GM21529 (cell line): Measurements from ENCODE around the gene CDH4.

ENCODE experiments used
- ATAC-seq: cut with Tn5 transposase; IDR thresholded peaks from one replicate; pipeline ENCODE4 v1.9.1; 2021; ENCODE audit not compliant: unreplicated experiment

The CDH4 gene

GRCh38 chr20:61659246-61659993 lies 407.4 kb downstream of the CDH4 start:
- no peak for ATAC-seq

DNA sequence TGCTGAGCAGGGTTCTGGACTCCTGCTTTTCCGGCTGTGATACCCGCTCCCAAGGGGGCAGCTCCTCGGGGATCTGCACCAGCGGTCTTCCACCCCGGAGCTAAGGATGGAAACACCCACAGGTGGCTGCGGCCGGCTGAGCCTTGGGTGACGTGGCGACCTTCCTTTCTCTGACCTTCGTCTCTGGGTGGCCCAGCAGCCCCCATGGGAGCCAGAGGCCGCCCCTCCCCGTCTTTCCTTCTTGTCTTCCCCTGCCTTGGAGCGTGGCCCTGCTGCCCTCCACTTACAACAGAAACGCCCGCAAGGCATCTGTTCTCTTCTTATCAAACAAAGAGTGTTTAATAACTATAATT lies 407.9 kb downstream of the CDH4 start:
- no peak for ATAC-seq

GRCh38 chr20:61660559-61660958 lies 408.5 kb downstream of the CDH4 start:
- no peak for ATAC-seq

GRCh38 chr20:61661025-61661424 lies 409.0 kb downstream of the CDH4 start:
- ATAC-seq, result no peak

DNA sequence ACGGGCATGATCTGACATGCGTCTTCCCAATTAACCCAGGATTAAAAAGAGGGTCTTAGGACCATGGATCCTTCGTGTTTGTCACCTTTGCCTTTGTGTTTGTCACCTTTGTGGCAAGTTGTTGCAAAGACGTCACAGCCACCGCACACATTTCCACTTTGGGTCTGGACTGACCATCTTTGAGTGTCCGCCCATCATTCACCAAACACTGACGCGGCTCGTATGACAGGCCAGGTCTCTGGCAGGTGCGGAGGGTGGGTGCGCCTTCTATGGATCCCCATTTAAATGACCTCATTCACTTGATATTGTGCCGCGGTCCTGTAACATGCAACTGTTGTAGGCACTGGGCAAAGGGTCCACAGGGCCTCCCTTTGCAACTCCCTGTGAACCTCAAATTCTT lies 409.5 kb downstream of the CDH4 start:
- no peak for ATAC-seq

- no peak for ATAC-seq
Observed at GRCh38 chr20:61662226-61662967, 410.3 kb downstream of the CDH4 start.

DNA sequence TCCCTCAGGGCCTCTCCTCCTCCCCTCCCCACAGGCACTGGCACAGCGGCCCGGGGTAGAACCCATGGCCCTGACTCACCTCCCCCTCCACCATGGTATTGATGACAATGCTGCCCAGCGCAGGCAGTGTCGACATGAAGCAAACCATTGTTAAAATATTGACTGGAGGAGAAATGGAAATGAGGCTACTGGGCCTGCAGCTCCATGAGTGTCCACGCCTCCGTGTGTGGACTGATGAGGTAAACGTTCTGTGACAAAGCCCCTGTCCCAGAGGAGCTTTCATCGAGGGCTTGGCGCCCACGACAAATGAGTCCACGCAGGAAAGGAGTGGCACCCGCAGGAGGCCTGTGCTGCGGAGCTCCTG lies 410.9 kb downstream of the CDH4 start:
- no peak for ATAC-seq

DNA sequence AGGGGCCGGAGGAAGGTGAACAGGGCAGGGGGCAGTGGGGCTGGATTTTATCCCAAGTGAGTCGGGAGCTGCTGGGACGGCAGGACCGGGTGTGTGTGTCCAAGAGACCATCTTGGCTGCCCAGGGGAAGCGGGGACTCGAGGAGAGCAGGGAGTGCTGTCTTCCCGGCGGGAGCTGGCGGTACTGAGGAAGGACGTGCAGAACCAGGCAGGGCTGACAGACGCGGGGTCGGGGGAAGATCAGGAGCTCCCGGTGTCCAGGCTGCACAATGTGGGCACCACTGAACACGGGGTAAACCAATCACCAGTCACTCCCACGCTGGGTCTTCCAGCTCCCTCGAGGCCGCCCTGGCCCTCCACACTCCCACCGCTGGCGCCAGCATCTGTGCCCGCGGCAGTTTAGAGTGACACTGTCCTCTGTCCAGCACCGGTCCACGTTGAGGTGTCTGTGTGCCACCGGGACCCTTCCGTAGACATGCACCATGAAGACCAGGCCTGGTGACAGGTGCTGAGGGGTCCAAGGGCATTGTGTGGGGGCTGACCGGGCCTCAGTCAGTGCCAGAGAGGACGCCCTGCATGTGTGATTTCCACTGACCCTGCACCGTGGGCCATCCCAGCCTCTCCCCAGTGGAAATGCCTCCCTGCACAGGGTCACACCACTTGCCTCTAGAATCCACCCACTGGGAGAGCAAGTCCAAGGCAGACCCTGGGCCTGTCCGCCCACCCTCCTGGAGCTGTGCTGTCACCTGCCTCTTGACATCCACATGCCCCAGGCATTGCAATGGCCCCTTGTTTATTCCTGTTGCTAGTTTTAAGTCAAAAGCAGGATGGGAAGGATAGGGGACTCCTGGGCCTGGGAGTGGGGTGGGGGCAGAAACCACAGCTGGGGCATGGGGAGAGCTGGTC lies 411.7 kb downstream of the CDH4 start:
- ATAC-seq, result no peak

GRCh38 chr20:61664556-61665320 lies 412.7 kb downstream of the CDH4 start:
- ATAC-seq, result no peak

DNA sequence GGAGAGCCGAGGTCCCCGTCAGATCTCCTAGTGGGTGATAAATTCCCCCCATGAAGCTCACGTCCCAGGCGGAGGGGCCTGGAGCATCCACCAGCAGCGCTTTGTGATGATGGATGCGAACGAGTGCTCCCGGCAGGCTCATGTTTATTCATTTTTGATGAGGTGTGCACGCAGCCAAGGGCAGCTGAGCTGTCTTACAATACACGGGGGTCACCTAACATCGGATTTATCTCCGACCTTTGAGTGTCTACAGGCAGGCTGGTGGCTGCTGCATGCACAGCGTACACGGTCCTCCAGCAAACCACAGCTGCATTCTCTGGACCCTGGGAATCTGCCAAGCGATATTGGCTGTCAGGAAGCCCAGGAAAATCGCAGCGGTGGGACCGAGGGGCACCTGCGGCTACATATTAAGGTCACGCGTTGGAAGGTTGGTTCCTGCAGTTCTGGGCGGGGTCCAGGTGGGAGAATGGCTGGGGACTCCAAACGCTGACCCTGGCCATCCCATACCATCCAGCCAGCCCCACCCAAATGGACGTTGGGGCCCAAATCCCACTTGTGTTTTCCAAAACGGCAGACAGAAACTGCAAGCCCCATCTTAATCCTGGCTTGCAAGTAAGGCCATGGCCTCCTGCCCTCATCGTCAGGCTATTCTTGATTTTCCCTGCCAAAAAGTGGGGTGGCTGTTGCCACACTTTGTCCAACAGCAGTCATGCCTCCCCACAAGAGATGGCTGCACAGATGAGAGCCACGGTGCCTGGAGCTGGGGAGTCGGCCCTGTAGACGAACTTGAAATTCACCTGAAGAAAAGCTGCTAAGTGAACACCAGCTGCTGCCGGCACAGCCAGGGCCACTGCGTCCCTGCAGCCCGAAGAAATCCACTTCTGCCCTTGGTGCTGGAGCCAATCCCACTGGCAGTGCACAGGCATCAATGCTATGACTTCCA lies 413.7 kb downstream of the CDH4 start:
- ATAC-seq, result no peak

DNA sequence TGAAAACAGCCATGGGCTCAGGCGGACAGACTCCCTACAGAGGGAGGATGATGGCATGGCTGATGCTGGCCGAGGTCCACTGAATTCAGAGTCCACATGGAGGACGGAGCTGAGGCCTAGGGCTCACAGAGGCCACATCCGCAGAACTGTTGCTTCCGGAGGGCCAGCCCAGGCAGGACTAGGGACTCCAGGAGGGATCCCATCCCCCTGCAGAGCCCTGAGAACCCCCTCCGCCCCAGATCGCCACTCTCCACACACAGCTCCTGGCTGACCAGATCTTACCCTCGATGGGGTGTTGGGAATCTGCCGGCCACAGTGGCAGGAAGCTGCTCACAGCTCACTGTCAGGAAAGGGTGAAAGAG lies 414.4 kb downstream of the CDH4 start:
- no peak for ATAC-seq

DNA sequence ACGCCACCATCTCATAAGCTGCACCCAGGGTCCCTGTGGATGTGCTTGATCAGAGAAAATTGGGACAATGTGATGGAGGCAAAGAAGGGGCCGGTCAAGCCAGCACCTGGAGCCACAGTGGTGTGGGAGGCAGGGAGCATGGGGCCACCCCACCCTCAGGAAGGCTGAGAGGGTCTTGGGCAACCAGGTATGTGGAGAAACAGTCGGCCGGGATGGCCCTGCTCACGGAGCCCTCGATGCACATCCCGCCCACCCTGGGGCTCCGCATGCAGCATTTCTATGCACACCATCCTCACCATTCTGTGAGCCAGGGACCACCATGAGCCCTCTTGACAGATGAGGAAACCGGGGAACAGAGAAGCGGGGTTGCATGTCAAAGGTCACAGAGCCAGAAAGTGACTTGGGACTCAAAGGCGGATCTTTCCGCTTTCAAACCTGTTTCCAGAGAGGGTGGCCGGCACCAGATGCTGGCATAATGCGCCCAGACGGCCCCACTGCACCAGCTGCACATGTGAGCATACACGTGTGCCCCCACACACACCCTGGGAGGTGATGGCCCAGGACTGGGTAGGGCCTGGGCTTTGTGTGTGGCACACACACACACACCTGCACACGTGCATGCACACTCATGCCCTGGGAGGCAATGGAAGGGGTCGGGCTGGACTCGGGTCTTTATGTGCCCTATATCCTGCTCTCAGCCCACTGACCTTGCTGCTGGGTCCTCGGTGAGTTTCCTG lies 415.2 kb downstream of the CDH4 start:
- ATAC-seq, result no peak

DNA sequence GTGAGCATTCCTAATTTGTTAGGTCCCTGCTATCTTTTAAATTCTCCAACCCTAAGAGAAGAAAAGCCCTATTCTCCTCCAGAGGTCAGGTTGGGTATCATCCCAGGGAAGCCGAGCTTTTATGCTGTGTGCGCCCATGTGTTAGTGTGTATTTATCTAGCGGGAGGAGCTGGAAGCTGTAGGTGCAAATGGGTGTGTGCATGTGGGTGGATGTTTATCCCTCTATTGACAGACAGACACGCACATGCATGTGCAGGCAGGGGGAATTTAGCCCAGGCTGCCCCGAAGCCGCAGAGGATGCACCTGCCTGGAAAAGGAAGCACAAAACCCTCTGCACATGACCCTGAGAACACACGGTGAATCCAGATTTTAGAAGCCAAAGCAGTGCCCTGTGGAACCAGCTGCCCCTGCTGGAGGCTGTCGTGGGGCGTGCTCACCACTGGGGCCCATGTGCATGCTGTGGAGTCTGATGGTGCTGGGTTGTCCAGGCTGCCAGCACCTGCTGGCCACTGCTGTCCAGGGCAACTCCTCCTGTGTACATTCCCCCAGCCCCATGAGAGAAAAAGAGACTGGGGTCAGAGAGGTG lies 416.1 kb downstream of the CDH4 start:
- no peak for ATAC-seq

GRCh38 chr20:61668771-61669503 lies 416.9 kb downstream of the CDH4 start:
- no peak for ATAC-seq

DNA sequence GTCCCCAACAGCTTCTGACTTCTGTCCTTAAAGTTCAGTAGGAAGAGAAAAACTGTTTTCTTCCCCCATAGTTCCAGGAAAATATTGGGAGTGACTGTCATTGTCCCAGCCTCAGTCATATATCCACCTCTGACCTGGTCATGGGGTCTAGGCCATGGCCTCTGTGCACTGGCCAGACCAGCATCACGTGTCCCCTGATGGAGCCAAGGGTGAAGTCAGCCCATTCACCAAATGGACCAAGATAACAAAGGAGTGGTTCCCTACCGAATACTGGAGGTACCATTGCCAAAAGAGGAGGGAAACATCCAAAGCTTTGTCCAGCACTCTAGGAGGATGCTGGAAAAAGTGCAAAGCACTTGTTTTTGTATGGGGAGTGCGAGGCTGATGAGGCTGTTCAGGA lies 418.2 kb downstream of the CDH4 start:
- no peak for ATAC-seq

DNA sequence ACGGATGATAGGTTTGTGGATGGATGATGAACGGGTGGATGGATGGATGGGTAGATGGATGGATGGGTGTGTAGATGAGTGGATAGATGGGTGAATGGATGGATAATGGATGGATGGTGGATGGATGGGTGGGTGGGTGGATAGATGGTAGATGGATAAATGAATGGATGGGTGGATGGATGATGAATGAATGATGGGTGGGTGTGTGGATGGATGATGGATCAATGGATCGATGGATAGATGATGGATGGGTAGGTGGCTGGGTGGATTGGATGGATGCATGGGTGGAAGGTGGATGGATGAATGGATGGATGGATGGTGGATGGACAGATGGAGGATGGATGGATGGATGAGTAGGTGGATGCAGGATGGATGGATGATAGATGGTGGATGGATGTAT lies 419.5 kb downstream of the CDH4 start:
- no peak for ATAC-seq

GRCh38 chr20:61673152-61673847 lies 421.2 kb downstream of the CDH4 start:
- ATAC-seq, result no peak

GRCh38 chr20:61674121-61674520 lies 422.1 kb downstream of the CDH4 start:
- ATAC-seq, result no peak
